Measurements from ENCODE around the gene COQ7.
A peak's percentile ranks its signal among the peaks of the same experiment; 100 is the strongest.

COQ7 gene

DNA sequence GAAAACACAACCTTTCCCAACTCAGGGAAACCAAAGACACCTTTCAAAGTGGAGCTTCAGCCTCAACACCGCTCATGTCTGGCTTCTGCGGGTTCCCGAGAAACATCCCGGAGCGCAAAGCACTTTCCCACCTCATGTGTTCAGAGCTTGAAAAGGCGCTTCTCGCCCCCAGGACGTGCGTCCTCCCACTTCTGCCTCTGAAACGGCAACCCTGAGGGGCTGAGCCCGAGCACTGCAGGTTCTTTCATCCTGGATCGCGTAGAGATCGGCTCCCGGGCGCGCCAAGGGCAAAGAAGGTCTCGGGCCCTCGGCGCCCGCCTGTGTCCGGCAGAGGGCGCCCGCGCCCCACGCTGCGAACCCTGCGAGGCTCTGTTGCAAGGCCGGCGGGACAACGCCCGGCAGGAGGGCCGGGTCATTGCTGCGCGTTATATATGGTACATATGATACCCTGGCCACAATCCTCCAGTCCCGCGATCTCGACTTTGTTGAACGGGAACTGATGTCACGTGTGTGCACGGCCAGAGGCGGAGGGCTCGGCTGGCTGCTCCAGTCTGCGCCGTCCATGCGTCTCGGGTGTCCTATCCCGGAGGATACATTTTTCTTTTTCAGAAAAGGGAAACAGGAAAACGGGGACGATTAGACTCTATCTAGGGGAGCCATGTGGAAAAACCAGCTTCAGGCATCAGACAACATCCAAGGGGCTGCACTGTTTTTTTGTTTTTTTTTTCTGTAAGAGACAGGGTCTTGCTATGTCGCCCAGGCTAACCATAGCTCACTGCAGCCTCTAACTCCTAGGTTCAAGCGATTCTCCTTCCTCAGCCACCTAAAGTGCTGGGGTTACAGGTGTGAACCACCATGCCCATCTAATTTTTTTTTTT is 19.1 kb downstream of the COQ7 start:
- DNase-seq (ENCODE audit: low read depth) = peak; percentile 91

- no peak for DNase-seq (ENCODE audit: low read depth)
Measured at GRCh38 chr16:19088341-19088916, 21.0 kb downstream of the COQ7 start.

- no peak for DNase-seq (ENCODE audit: low read depth)
Measured at GRCh38 chr16:19089410-19089955, 22.1 kb downstream of the COQ7 start.

DNA sequence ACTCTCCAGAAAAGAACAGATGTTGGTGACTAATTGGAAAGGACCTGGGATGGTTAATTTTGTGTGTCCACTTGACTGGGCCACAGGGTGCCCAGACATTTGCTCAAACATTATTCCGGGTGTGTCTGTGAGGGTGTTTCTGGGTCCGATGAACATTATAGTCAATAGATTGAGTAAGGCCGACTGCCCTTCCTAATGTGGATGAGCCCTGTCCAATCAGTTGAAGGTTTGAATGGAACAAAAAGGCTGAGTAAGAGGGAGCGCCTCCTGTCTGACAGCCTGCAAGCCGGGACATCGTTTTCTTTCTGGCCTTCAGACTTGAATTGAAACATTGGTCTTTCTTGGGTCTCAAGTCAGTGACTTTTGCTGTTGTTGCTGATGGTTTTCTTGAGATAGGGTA is 23.5 kb downstream of the COQ7 start:
- DNase-seq (ENCODE audit: low read depth) = no peak

- DNase-seq (ENCODE audit: low read depth) = no peak
Measured at GRCh38 chr16:19092653-19093410, 25.4 kb downstream of the COQ7 start.

DNA sequence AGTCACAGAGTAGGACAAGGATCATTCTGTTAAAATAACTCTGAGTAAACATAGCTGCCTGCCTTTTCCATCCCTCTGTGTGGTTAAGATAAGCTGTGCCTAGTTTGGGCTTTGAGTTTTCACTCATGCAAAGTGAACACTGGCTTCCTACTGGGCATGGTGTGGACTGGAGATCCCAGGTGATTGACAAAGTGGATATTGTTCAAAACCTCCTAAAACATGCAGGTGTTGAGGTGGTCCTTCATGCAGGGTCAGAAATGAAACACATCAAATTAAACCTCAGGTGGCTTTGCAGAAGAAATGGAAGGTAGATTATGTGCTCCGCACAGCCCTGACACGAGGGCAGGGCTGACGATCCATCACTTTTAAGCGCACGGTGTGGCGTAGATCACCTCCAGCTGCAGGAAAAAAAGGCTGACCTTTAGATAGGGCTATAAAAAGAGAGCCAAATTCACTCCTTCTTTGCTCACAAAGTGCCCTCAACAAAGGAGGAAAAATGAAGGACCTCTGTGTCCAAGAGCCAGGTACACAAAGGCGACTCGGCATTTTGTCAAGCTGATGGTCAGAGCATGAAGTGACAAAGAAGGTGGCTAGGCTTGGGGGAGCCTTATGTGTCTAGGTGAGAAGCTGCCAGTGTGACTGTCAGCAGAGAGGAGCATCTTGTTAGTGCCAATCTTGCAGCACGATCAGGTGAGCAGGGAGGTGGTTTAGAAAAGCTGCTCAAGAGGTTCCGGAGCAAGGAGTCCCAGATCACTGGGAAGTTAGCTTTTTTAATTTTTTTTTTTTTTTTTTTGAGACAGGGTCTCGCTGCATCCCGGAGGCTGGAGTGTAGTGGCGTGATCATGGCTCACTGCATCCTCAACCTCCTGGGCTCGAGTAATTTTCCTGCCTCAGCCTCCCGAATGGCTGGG is 26.5 kb downstream of the COQ7 start:
- DNase-seq (ENCODE audit: low read depth) = no peak

GRCh38 chr16:19094542-19095365 is 27.3 kb downstream of the COQ7 start:
- DNase-seq (ENCODE audit: low read depth) = no peak

GRCh38 chr16:19095654-19096053 is 28.2 kb downstream of the COQ7 start:
- no peak for DNase-seq (ENCODE audit: low read depth)

DNA sequence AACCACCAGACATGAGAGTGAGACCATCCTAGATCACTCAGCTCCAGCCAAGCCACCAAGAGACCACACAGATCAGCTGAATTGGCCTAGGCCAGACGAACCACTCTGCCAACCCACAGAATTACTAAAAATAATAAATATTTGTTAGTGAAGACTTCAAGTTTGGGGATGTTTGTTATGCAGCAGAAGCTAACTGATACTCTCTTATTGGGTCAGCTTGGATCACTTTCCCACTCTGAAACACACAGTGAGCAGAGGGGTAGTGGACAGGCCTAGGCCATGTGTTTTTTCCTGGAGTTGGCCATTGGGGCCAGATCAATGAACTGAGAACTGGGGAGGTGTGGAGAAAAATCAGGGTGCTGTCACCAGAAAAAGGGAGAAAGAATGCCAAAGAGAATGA is 30.8 kb downstream of the COQ7 start:
- no peak for DNase-seq (ENCODE audit: low read depth)

GRCh38 chr16:19102187-19102872 is 34.9 kb downstream of the COQ7 start:
- no peak for DNase-seq (ENCODE audit: low read depth)

- DNase-seq (ENCODE audit: low read depth) = no peak
Measured at GRCh38 chr16:19104607-19105006, 37.2 kb downstream of the COQ7 start.

GRCh38 chr16:19105131-19105530 is 37.7 kb downstream of the COQ7 start:
- no peak for DNase-seq (ENCODE audit: low read depth)

- DNase-seq (ENCODE audit: low read depth) = no peak
Measured at GRCh38 chr16:19105891-19106624, 38.6 kb downstream of the COQ7 start.

DNA sequence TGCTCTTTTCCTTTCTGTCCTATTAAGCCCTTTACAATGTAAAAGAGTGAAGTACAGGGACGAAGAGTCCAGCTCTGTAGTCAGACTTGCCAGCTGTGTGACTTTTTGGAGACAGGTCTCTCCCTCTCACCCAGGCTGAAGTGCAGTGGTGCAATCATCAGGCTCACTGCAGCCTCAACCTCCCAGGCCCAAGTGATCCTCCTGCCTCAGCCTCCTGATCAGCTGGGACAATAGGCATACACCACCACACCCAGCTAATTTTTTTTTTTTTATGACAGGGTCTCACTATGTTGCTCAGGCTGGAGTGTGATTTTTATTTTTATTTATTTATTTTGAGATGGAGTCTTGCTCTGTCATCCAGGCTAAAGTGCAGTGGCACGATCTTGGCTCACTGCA is 39.2 kb downstream of the COQ7 start:
- DNase-seq (ENCODE audit: low read depth) = no peak

- no peak for DNase-seq (ENCODE audit: low read depth)
Measured at GRCh38 chr16:19108409-19109287, 41.2 kb downstream of the COQ7 start.

DNA sequence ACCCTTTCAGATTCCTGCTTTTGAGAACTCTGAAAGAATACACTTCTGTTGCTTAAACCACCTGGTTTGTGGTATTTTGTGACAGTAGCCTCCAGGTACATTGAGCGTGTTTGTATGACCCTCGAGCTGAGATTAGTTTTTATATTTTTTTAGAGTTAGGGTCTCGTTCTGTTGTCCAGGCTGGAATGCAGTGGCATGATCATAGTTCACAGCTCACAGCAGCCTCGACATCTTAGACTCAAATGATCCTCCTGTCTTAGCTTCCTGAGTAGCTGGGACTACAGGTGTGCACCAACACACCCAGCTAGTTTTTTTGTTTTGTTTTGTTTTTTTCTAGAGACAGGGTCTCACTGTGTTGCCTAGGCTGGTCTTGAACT is 41.9 kb downstream of the COQ7 start:
- DNase-seq (ENCODE audit: low read depth) = no peak

GRCh38 chr16:19110537-19111360 is 43.3 kb downstream of the COQ7 start:
- DNase-seq (ENCODE audit: low read depth) = no peak

- no peak for DNase-seq (ENCODE audit: low read depth)
Measured at GRCh38 chr16:19112099-19112407, 44.6 kb downstream of the COQ7 start.

All from fibroblast of gingiva (primary cell).